ENCODE results near the gene CEPT1.

CEPT1 gene

GRCh38 chr1:111228748-111229126 is 88.7 kb downstream of the CEPT1 start:
- no peak for DNase-seq

GRCh38 chr1:111232134-111232533 is 92.1 kb downstream of the CEPT1 start:
- no peak for DNase-seq

DNA sequence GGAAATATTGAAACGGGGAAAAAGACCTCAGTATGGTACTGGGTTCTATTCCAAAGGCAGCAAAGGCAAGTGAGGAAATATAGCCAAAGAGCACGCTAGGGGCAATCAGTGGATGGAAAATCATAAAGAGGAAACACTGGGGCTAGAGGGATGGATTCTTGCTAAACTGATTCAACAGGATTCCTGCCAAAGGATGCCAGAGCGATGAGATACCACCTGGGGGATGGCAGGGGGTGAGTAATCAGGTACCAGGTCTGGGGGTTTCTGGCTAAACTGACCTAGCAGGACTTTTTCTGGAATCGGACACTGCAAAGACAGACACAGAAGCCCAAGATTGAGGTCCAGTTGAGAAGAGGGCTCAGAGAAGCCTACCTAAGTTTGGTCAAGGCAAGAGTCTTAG is 94.2 kb downstream of the CEPT1 start:
- DNase-seq = no peak

Measured in activated gamma-delta T cell treated with Interleukin-2 at 50 U/mL for 16 hours (primary cell).